ENCODE measurements around the gene PTPRN. TPM values are rescaled to one million over a fixed set of nuclear protein-coding genes. Genes with fewer than 3 reads are reported as not detected.

PTPRN gene
- total RNA-seq, 2 experiments from 2014 or later, result not detected

- Mint-ChIP-seq H3K4me3 (peak overlapping the region; percentile 98), H3K27me3 (peaks cover 4% of the 10 kb centered on the region), H3K36me3 (peaks cover 7% of the 10 kb centered on the region), H3K9me3 (no peaks in the 10 kb centered on the region), H3K27ac (peak overlapping the region; percentile 97), H3K4me1 (peaks cover 40% of the 10 kb centered on the region)
- POLR2A ChIA-PET, result interaction anchor here (0.7 to 5.5 kb wide), 13 partner anchors 9 to 119 kb away, joined by 3 to 66 read pairs (median 5); partner anchors contain the start of genes ABCB6, ANKZF1, ATG9A and GLB1L
- ATAC-seq (ENCODE audit: low read depth), result no peak
- DNase-seq, result no peak
Measured at GRCh38 chr2:219278655-219279150, 30.5 kb downstream of the PTPRN start.

- POLR2A ChIA-PET, result interaction anchor here (1.3 to 5.5 kb wide), 8 partner anchors 8 to 119 kb away, joined by 3 to 66 read pairs (median 14); partner anchors contain the start of genes ANKZF1, ATG9A, GLB1L and STK16
- peaks cover 4% of the 10 kb centered on the region for H3K27me3 Mint-ChIP-seq
- no peak for ATAC-seq (ENCODE audit: low read depth)
- H3K4me3 Mint-ChIP-seq, result peak overlapping the region; percentile 98
- peaks cover 43% of the 10 kb centered on the region for H3K4me1 Mint-ChIP-seq
- peak overlapping the region; percentile 97 for H3K27ac Mint-ChIP-seq
- DNase-seq, result peak; percentile 81
- no peaks in the 10 kb centered on the region for H3K9me3 Mint-ChIP-seq
- H3K36me3 Mint-ChIP-seq, result peaks cover 5% of the 10 kb centered on the region
Measured at GRCh38 chr2:219277703-219278654, 31.2 kb downstream of the PTPRN start.

GRCh38 chr2:219274361-219274921 lies 34.8 kb downstream of the PTPRN start:
- POLR2A ChIA-PET, result interaction anchor here (0.8 kb wide), 1 partner anchor 20 kb away, joined by 3 read pairs; no protein-coding TSS in a partner anchor
- no peak overlapping the region for H3K27ac Mint-ChIP-seq

GRCh38 chr2:219273937-219274336 lies 35.3 kb downstream of the PTPRN start:
- Mint-ChIP-seq H3K27ac (no peak overlapping the region), H3K36me3 (no peaks in the 10 kb centered on the region), H3K4me3 (no peak overlapping the region), H3K9me3 (no peaks in the 10 kb centered on the region), H3K27me3 (peaks cover 6% of the 10 kb centered on the region), H3K4me1 (peaks cover 22% of the 10 kb centered on the region)
- POLR2A ChIA-PET, result interaction anchor here (0.8 kb wide), 1 partner anchor 19 kb away, joined by 3 read pairs; no protein-coding TSS in a partner anchor
- DNase-seq, result no peak
- ATAC-seq (ENCODE audit: low read depth), result no peak

More at GRCh38 chr2:219274361-219274921, 34.8 kb downstream of the PTPRN start:
- Mint-ChIP-seq H3K36me3 (no peaks in the 10 kb centered on the region), H3K27me3 (peaks cover 6% of the 10 kb centered on the region), H3K9me3 (no peaks in the 10 kb centered on the region), H3K4me1 (peaks cover 23% of the 10 kb centered on the region), H3K4me3 (no peak overlapping the region)
- no peak for ATAC-seq (ENCODE audit: low read depth)
- DNase-seq, result no peak

GRCh38 chr2:219272995-219273394 lies 36.2 kb downstream of the PTPRN start:
- no peak overlapping the region for H3K27ac Mint-ChIP-seq
- DNase-seq, result no peak
- POLR2A ChIA-PET, result no interaction called here
- H3K4me3 Mint-ChIP-seq, result no peak overlapping the region
- peaks cover 13% of the 10 kb centered on the region for H3K4me1 Mint-ChIP-seq
- H3K36me3 Mint-ChIP-seq, result no peaks in the 10 kb centered on the region
- H3K9me3 Mint-ChIP-seq, result no peaks in the 10 kb centered on the region
- peaks cover 6% of the 10 kb centered on the region for H3K27me3 Mint-ChIP-seq
- no peak for ATAC-seq (ENCODE audit: low read depth)

- Mint-ChIP-seq H3K4me1 (peaks cover 7% of the 10 kb centered on the region), H3K27me3 (peaks cover 6% of the 10 kb centered on the region), H3K9me3 (no peaks in the 10 kb centered on the region), H3K36me3 (no peaks in the 10 kb centered on the region), H3K4me3 (no peak overlapping the region), H3K27ac (no peak overlapping the region)
- no peak for DNase-seq
- POLR2A ChIA-PET, result no interaction called here
- no peak for ATAC-seq (ENCODE audit: low read depth)
Measured at GRCh38 chr2:219272356-219272755, 36.8 kb downstream of the PTPRN start.

- Mint-ChIP-seq H3K9me3 (no peaks in the 10 kb centered on the region), H3K36me3 (no peaks in the 10 kb centered on the region), H3K4me3 (no peak overlapping the region), H3K27me3 (peaks cover 6% of the 10 kb centered on the region), H3K4me1 (peaks cover 6% of the 10 kb centered on the region), H3K27ac (no peak overlapping the region)
- no peak for ATAC-seq (ENCODE audit: low read depth)
- POLR2A ChIA-PET, result no interaction called here
- no peak for DNase-seq
Measured at GRCh38 chr2:219271021-219271420, 38.2 kb downstream of the PTPRN start.

GRCh38 chr2:219270055-219270372 lies 39.2 kb downstream of the PTPRN start:
- peaks cover 6% of the 10 kb centered on the region for H3K27me3 Mint-ChIP-seq
- DNase-seq (no peak), ATAC-seq (ENCODE audit: low read depth) (no peak)
- H3K27ac Mint-ChIP-seq, result no peak overlapping the region
- POLR2A ChIA-PET, result interaction anchor here (0.7 kb wide), 1 partner anchor 9 kb away, joined by 3 read pairs; the partner anchor contains the start of gene DNAJB2
- H3K4me3 Mint-ChIP-seq, result no peak overlapping the region
- peaks cover 6% of the 10 kb centered on the region for H3K4me1 Mint-ChIP-seq
- H3K36me3 Mint-ChIP-seq, result no peaks in the 10 kb centered on the region
- H3K9me3 Mint-ChIP-seq, result no peaks in the 10 kb centered on the region

GRCh38 chr2:219269362-219270054 lies 39.7 kb downstream of the PTPRN start:
- POLR2A ChIA-PET, result interaction anchor here (0.6 to 0.7 kb wide), 2 partner anchors 9 to 16 kb away, joined by 3 read pairs; partner anchors contain the start of genes DNAJB2 and TUBA4B
- DNase-seq (no peak), ATAC-seq (ENCODE audit: low read depth) (no peak)
- Mint-ChIP-seq H3K4me3 (no peak overlapping the region), H3K27me3 (peaks cover 2% of the 10 kb centered on the region), H3K9me3 (no peaks in the 10 kb centered on the region), H3K36me3 (no peaks in the 10 kb centered on the region), H3K4me1 (peaks cover 6% of the 10 kb centered on the region), H3K27ac (no peak overlapping the region)

- DNase-seq, result no peak
- H3K4me3 Mint-ChIP-seq, result no peak overlapping the region
- H3K36me3 Mint-ChIP-seq, result no peaks in the 10 kb centered on the region
- ATAC-seq (ENCODE audit: low read depth), result no peak
- no peaks in the 10 kb centered on the region for H3K9me3 Mint-ChIP-seq
- POLR2A ChIA-PET, result no interaction called here
- H3K27ac Mint-ChIP-seq, result no peak overlapping the region
- H3K27me3 Mint-ChIP-seq, result peaks cover 2% of the 10 kb centered on the region
- peaks cover 1% of the 10 kb centered on the region for H3K4me1 Mint-ChIP-seq
Measured at GRCh38 chr2:219268294-219268693, 40.9 kb downstream of the PTPRN start.

- ATAC-seq (ENCODE audit: low read depth) (no peak), DNase-seq (no peak)
- no peak overlapping the region for H3K4me3 Mint-ChIP-seq
- peaks cover 1% of the 10 kb centered on the region for H3K4me1 Mint-ChIP-seq
- H3K36me3 Mint-ChIP-seq, result no peaks in the 10 kb centered on the region
- POLR2A ChIA-PET, result interaction anchor here (1.7 kb wide), 1 partner anchor 18 kb away, joined by 4 read pairs; no protein-coding TSS in a partner anchor
- peaks cover 2% of the 10 kb centered on the region for H3K27me3 Mint-ChIP-seq
- no peak overlapping the region for H3K27ac Mint-ChIP-seq
- H3K9me3 Mint-ChIP-seq, result no peaks in the 10 kb centered on the region
Measured at GRCh38 chr2:219266886-219267285, 42.3 kb downstream of the PTPRN start.

GRCh38 chr2:219266232-219266631 lies 43.0 kb downstream of the PTPRN start:
- ATAC-seq (ENCODE audit: low read depth), result no peak
- peaks cover 2% of the 10 kb centered on the region for H3K4me1 Mint-ChIP-seq

More at GRCh38 chr2:219266232-219266631, 43.0 kb downstream of the PTPRN start:
- POLR2A ChIA-PET, result interaction anchor here (1.7 kb wide), 1 partner anchor 17 kb away, joined by 4 read pairs; no protein-coding TSS in a partner anchor
- no peak for DNase-seq
- Mint-ChIP-seq H3K27me3 (no peaks in the 10 kb centered on the region), H3K36me3 (no peaks in the 10 kb centered on the region), H3K4me3 (no peak overlapping the region), H3K27ac (peak overlapping the region; percentile 44), H3K9me3 (no peaks in the 10 kb centered on the region)
